ENCODE measurements around the gene JMJD7.

The JMJD7 gene

DNA sequence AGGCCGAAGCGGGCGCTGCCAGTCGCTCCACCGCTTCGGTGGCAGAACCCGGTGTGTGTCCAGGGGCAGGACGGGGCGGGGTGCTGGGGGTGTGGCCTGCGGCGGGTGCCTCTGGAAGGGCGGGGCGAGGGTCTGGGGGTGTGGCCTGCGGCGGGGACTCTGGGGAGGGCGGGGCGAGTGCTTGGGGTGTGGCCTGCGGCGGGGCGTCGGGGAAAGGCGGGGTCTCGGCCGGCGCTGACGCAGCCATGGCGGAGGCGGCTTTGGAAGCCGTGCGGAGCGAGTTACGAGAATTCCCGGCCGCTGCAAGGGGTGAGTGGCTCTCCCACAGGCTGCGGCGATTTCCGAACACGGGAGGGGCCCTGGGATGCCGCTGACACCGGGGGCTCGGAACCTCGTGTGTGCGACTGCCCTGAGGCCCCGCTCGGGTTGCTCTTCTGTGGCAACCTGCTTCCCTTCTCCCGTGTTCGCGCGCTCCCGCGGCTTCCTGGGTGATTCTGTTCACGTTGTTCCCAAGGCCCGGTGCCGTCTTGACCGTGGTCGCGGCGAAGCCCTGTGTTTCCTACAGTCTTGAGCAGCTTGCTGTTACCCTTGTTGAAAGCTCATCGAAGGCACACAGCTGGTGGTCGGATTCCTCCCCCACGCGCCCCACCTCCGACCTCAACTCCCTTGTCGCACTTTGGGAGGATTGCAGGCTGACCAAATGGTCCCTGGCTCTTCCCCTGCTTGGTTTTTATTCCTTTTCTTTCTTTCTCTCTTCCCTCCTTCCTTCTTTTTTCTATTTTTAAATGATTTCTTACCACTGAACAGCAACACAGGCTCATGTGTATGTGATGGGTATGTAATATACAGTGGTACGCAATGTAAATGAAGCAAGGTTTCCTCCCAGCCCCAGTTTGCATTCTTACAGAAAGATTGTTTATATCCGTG lies at the start of gene JMJD7:
Gene JMJD7 (plus strand): TSS at position 213 of the 927 bp plus-strand sequence. CDS start 33 bp downstream, at position 246.
- DNase-seq, result peak; percentile 64

DNA sequence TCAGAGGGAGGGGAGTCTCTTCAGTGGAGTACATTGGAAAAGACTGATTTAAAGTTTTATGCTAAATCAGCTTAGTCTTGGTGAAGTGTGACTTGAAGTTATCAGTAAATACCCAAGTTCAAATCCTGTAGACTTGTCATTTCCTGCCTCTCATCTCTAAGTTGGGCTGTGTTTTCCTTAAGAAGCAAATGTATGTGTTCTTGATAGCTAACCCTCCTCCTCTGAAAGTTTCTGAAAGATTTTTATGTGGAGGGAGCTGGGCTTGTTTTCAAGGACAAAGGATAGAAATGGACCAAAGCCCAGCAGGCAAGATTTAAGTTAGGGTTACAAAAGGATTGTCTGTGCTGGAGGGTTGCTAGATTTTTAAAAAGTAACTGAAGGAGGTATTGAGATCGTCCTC lies 49.4 kb upstream of the JMJD7 start:
- no peak for DNase-seq

DNA sequence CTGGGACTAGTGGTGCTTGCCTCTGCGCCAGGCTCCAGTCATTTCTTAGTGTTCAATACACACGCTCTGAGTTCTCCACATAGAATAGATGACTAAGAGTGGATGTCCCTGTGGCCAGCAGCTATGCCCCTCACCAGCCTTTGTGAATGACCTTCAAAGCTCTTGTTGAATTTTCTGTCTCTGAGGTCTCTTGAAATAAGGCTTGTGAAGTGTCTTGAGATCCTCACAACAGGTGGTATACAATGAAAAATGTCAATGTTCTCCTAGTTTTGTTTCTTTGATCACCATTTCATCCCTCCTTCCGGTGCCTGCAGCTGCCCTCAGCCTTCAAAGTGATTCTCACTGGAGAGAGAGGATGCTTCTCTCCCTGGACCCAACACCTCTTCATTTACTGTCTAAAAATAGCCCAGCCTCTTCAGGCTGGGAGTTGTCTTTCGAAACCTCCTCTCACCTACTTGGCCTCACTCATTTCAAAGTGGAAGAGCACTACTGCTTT lies 48.2 kb upstream of the JMJD7 start:
- DNase-seq, result no peak

DNA sequence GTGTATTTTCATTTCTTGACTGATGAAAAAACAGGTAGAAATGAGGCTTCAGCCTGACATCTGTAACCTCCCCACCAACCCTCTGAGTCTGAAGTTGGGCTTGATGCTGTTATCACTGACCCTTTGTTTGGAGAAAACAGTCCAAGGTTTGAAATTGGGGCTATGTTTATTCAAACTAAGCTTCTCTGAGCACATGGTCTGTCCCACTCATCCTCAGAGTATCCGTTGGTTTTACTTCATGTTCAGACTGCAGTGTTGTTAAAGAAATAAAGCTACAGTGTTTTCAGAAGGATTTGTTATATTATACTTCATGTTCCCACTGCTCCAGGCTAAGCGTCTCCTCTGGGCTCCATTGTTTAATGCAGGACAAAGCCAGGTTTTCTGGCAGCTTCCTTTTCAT lies 47.6 kb upstream of the JMJD7 start:
- DNase-seq, result no peak

DNA sequence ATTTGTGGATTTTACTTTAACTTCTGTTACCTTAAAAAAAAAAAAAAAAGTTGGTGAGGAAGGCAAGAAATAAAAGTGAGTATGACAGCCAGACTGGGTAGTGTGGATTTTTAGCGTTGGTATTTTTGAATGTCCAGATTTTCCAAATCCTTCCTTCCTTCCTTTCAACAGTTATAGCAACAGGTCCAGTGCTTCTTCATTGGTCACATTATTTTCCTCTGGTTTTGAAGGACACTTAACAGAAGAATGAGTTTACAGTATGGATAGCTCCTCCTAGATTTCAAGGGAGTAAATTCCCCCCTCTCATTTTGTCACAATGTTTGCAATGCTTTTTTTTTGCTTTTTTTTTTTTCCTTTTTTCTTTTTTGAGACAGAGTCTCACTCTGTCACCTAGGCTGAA lies 47.2 kb upstream of the JMJD7 start:
- DNase-seq, result no peak

- no peak for DNase-seq
These were observed 45.3 kb upstream of the JMJD7 start for GRCh38 chr15:41782371-41783282.

GRCh38 chr15:41783296-41783695 lies 44.6 kb upstream of the JMJD7 start:
- no peak for DNase-seq

DNA sequence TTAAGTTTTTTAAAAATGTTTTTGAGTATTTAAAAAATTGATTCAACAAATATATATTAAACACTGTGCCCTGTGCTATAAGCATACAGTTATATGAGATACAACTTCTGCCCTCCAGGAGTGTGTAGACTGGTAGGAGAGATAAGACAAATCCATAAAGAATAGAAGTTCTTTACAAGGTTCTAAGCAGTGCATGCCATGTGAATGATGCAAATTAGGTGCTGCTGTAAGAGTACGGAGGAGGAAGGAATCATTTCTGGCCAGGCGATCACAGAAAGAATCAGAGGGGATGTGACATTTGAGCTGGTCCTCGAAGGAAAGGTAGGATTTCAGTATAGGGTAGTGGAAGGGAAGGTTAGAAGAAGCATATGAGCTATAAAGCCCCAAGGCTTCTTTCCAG lies 39.6 kb upstream of the JMJD7 start:
- DNase-seq, result no peak

DNA sequence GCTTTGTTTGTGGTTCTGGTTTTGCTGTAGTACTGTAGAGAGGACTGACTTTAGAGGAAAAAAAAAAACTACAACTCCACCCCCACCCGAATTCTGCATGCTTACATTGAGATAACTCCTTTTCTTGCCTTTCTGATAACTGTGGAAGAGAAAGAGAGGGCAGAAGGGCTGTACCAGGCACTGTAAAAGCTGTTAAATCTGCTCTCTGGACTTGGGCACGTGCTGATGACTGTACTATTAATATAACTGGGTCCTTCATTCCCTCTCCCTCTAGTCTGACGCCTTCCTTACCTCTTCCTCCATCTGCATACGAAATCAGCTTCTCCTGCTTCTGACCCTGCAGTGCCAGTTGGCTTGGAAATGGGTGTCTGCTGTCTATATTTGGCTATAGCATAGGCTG lies 38.7 kb upstream of the JMJD7 start:
- no peak for DNase-seq

- no peak for DNase-seq
These were observed 38.2 kb upstream of the JMJD7 start for GRCh38 chr15:41789662-41790061.

- DNase-seq, result no peak
These were observed 37.7 kb upstream of the JMJD7 start for GRCh38 chr15:41790169-41790568.

DNA sequence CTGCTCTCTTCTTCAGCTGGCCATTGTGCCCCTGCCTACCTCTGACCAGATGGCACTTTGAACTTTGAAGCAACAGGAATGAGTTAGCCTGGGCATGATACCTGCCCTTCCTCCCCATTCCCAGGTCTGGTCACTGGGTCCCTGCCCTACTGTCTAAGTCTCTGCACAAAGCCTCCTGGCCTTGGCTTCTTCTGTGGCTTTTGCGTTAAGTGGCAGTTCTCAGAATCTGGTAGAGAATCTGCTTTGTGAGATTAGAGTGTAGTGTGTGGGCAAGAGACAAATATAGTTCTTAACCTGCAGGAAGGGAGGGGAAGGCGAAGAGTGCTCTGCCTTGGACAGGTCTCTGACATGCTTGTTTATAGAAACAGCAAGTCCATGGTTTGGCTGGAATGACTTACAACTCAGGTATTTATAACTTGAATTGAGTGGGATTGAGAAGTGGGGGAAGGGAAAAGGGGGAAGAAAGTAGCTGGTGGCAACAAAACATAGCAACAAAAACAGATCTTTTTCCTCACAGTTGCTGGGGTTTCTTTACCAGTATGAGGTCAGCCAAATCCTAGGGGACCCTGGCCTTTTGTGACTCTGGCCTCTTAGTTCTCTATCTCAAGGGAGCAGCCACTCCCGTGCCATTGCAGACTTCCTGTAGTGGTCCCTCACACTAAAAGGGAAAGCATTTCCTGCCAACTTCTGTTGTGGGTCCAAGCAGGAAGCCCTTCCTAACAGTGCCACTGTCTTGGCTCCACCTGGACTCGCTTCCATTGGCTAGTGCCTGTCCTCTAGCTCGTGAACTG lies 36.9 kb upstream of the JMJD7 start:
- no peak for DNase-seq

- DNase-seq, result no peak
These were observed 36.4 kb upstream of the JMJD7 start for GRCh38 chr15:41791547-41791937.

GRCh38 chr15:41792000-41792637 lies 35.8 kb upstream of the JMJD7 start:
- DNase-seq, result peak; percentile 83

GRCh38 chr15:41794081-41794480 lies 33.8 kb upstream of the JMJD7 start:
- no peak for DNase-seq

DNA sequence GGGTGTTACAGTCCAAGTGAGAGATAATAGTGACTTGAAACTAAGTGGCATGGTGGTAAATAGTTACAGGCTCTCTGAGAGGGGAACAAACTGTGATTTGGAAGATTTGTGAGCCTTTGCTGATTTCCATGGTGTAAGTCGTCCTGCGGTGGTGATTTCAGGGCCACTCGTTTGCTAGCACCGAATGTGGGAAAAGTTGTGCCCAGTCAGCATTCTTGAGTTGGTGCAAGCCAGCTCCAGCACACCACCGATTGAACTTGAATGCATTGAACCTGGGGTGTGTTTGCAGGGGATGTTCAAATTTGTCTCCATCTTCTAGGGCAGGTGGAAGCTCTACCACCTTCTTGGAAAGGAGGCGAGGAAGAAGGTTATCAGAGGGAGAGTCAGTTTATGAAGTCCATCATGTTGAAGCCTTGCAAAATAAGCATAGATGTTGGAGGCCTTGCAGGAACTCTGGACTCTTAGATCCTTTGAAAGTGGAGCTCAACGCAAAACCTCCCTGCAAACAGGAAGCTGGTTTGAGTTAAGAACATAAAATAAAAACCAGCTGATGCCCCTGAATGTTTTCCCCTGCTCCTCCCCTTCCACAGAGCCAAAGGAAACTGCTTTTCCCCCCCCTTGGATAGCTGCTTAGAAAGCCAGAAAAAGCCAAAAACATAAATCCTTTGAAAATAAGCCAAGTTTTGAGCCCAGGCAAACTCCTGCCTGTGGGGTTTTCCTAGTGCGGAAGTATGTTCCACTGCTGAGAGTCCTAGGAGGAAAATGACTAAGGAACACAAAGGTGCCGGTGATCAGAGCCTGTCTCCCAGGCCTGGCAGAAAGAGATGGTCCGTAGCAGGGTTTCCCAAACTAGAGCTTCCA lies 31.7 kb upstream of the JMJD7 start:
- no peak for DNase-seq

DNA sequence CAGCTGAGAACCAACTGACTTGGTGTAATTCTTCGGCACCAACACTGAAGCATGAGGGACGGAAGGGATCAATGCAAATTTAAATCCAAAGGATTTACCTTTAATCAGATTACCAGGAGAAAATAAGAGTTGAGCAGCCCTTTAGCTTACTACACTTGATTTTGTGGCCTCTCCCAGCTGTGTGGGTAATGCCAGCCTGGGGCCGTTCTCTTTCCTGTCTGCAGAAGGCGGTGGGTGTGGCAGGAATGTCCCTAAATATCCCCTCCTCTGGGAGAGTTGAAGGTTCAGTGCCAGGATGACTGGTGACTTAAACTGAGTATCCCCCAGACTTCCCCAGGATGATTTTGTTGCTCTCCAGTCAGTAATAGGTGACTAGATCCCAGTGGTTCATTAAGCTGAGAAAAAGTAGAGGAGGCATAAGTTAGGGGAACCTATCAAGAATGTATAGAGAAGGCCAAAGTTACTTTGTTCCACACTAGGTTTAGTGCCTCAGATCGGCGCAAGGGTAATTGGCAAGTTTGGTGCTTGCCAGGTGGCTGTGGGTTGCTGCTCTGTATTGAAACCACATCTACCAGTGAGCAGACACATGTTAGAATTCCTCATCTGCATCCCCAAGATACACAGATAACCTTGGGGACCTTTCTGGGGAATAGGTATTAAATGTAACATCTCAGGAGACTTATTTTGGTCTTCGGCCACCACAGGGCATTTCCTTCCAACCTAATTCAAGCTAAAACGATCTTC lies 30.5 kb upstream of the JMJD7 start:
- no peak for DNase-seq

- no peak for DNase-seq
These were observed 29.0 kb upstream of the JMJD7 start for GRCh38 chr15:41798607-41799487.

- DNase-seq, result no peak
These were observed 28.4 kb upstream of the JMJD7 start for GRCh38 chr15:41799488-41799805.

GRCh38 chr15:41801185-41801584 lies 26.7 kb upstream of the JMJD7 start:
- no peak for DNase-seq

Data from NCI-H2107 (cell line).